Body of pancreas (tissue), 4 donors: ENCODE data around the gene BANP. TPM values are rescaled to one million over a fixed set of nuclear protein-coding genes. Genes with fewer than 3 reads are reported as not detected.
"Not testable (repeated sequence)": the region's sequence is repeated elsewhere in the genome, so short reads cannot be mapped to it uniquely, and the experiment has no call there.

Experiments
- ATAC-seq: fragments of 150-250 bp; one replicate; pipeline ENCODE4 v1.9.1; 2016
- DNase-seq, 4 donors: peaks; one replicate each; pipeline ENCODE4 v3.0.0-alpha.2; 2019
- H3K27ac ChIP-seq, 4 donors: fragments of 200-600 bp; sonication (generic); 1 replicate in 3 of 4; 2 replicates in 1 of 4; pipeline versions ENCODE4 v1.5.1 to v1.6.1; 2016 to 2019; ENCODE audit warnings: mild to moderate bottlenecking in 1 of 4, mixed read lengths in 1 of 4, moderate library complexity in 1 of 4
- H3K27me3 ChIP-seq, 2 donors: fragments of 200-600 bp; sonication (generic); one replicate each; pipeline ENCODE4 v1.6.0; 2016; ENCODE audit warnings: mild to moderate bottlenecking in 1 of 2
- H3K36me3 ChIP-seq, 2 donors: fragments of 200-600 bp; sonication (generic); replicated peaks in 1 of 2; 2 replicates each; pipeline ENCODE4 v1.5.1; 2016; ENCODE audit warnings: low read depth in 2 of 2; ENCODE audit not compliant: insufficient read depth in 1 of 2
- H3K4me1 ChIP-seq: fragments of 200-600 bp; sonication (generic); one replicate; pipeline ENCODE4 v1.6.0; 2016
- H3K4me3 ChIP-seq, 2 donors: fragments of 200-600 bp; sonication (generic); 1 replicate in 1 of 2; 2 replicates in 1 of 2; pipeline ENCODE4 v1.5.1; 2016 to 2019
- H3K9me3 ChIP-seq, 3 donors: fragments of 200-600 bp; sonication (generic); 1 replicate in 2 of 3; 2 replicates in 1 of 3; pipeline ENCODE4 v1.5.1; 2016
- POLR2A ChIP-seq, 3 donors: fragments of 450-650 bp; IDR thresholded peaks; one replicate each; pipeline ENCODE4 v1.6.1; 2016; ENCODE audit warnings: antibody characterized with exemption in 3 of 3, mild to moderate bottlenecking in 2 of 3
- WGBS, 2 donors: methylation state at CpG; one replicate each; pipeline ENCODE4 v1.1.5; 2017; 5-methylcytosine and 5-hydroxymethylcytosine counted together
- intact Hi-C: fragments of 100-400 bp; cut with DNase I; formaldehyde crosslinking; loops from one replicate; pipeline ENCODE4 v1.15.1; 2023
- total RNA-seq, 2 donors: library from RNA; depleted of rRNA; stranded (reverse); fragments of >200 nt; gene quantifications; one replicate each; pipeline ENCODE4 v1.1.0, GENCODE V29; 2016
- TF ChIP-seq, protein P1 (sequence below), 7 experiments: fragments of 450-650 bp in 4 of 7; fragments of 200-600 bp in 3 of 7; sonication (generic) in 3 of 7; IDR thresholded peaks; one replicate each; pipeline ENCODE4 v1.5.1; 2016 to 2019; ENCODE audit warnings: antibody characterized with exemption in 7 of 7

BANP gene
- total RNA-seq, 2 donors from 2014 or later, result 19.1 to 20.2 TPM

- no peaks in the 10 kb centered on the region for H3K4me1 ChIP-seq
- H3K9me3 ChIP-seq, result no peaks in the 10 kb centered on the region
- no peak overlapping the region for H3K27ac ChIP-seq
- WGBS, 2 donors, result 86 to 96% methylated on average over 6 to 12 of the region's 12 CpGs
- ATAC-seq (no peak), DNase-seq (no peak)
- no peaks in the 10 kb centered on the region for H3K36me3 ChIP-seq
- intact Hi-C loops, result no loop called here
- no peak overlapping the region for H3K4me3 ChIP-seq
- TF ChIP-seq, protein P1, sequence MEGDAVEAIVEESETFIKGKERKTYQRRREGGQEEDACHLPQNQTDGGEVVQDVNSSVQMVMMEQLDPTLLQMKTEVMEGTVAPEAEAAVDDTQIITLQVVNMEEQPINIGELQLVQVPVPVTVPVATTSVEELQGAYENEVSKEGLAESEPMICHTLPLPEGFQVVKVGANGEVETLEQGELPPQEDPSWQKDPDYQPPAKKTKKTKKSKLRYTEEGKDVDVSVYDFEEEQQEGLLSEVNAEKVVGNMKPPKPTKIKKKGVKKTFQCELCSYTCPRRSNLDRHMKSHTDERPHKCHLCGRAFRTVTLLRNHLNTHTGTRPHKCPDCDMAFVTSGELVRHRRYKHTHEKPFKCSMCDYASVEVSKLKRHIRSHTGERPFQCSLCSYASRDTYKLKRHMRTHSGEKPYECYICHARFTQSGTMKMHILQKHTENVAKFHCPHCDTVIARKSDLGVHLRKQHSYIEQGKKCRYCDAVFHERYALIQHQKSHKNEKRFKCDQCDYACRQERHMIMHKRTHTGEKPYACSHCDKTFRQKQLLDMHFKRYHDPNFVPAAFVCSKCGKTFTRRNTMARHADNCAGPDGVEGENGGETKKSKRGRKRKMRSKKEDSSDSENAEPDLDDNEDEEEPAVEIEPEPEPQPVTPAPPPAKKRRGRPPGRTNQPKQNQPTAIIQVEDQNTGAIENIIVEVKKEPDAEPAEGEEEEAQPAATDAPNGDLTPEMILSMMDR (IDR thresholded peaks at IDR 0.05), result no peak
- TF ChIP-seq POLR2A (IDR thresholded peaks at IDR 0.05), result no peak
- H3K27me3 ChIP-seq, result no peaks in the 10 kb centered on the region
These were observed 157.5 kb downstream of the BANP start for GRCh38 chr16:88108762-88109161.

DNA sequence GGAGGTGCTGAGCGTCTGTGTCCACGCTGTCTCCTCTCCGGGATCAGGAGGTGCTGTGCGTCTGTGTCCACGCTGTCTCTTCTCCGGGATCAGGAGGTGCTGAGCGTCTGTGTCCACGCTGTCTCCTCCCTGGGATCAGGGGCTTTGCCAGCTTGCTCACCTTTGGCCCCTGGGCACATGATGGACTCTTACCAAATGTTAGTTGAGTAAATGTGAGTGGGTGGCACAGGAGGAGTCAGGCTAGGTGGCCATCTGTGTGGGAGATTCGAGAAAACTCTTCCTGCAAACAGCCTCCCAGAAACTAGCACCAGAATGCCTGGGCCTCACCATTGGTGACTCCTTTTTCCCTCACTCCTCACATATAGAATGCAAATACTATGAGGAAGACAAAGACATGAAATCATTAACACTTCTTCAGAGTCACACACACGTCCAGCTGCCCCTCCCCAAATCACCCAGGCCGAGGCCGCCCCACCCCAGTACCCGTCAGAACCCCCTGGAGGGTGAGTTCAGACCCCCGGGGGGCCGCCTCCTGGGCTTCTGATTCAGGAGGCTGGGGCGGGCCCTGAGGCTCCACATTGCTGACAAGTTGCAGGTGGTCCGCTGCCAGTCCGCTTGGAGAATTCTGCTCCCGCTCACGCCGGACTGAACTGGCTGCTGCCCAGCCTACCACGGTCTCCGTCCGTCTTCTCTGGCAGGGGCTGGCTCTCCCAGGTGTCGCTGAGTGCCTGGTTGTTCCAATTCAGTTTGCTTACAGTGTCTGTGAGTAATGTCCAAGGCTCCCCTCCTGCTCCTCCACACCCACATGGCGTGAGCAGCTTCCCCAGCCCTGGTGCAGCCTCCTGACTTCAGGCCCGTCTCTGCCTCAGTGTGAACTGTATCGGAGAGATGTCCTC is 158.7 kb downstream of the BANP start:
- intact Hi-C loops, H3K4me3 ChIP-seq, H3K27ac ChIP-seq, H3K36me3 ChIP-seq, H3K9me3 ChIP-seq, DNase-seq, H3K27me3 ChIP-seq, H3K4me1 ChIP-seq, ATAC-seq: not testable (repeated sequence)
- 63 to 71% methylated on average over 11 to 24 of the region's 28 CpGs for WGBS, 2 donors

- H3K27me3 ChIP-seq, ATAC-seq, intact Hi-C loops, H3K9me3 ChIP-seq, H3K4me1 ChIP-seq, H3K36me3 ChIP-seq, H3K4me3 ChIP-seq, H3K27ac ChIP-seq, DNase-seq: not testable (repeated sequence)
- whole genome bisulfite sequencing, 2 donors, result 66 to 76% methylated on average over 15 to 21 of the region's 21 CpGs
These were observed 159.8 kb downstream of the BANP start for GRCh38 chr16:88110875-88111494.

DNA sequence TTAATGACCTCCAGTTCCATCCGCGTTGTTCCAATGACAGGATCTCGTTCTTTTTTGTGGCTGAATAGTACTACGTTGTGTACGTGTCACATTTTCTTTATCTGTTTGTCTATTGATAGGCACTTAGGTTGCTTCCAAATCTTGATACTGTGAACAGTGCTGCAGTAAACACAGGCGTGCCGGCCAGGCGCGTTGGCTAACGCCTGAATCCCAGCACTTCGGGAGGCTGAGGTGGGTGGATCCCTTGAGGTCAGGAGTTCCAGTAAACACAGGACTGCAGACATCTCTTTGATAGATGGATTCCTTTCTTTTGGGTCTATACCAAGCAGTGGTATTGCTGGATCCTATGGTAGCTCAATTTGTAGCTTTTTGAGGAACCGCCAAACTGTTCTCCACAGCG is 160.7 kb downstream of the BANP start:
- 41 to 57% methylated on average over 13 of the region's 13 CpGs for WGBS, 2 donors

DNA sequence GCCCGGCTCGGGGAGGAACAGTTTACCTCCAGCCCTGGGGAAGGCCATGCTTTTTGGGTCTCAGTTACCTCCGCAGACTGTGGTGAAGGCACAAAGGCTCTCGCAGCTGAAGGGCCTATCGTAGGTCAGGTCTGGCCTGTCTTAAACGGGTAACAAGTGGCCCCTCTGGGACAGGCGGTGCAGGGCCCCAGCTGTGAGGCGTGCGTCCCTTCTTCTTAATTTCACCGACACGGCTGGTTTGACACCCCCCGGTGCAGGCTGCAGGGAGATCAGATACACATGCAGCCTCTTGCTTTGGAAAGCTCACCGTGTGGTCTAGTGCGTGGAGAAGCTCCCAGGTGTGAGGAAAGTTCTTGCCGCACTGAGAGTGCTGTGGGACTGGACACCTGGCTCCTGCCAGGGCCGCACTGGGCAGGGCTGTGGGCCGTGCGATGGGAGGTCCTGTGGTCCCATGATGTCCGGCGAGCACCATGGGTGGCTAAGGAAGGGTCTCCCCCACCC is 162.4 kb downstream of the BANP start:
- DNase-seq (no peak), ATAC-seq (no peak)
- Histone ChIP-seq H3K27ac (no peak overlapping the region), H3K27me3 (no peaks in the 10 kb centered on the region), H3K4me1 (no peaks in the 10 kb centered on the region), H3K9me3 (no peaks in the 10 kb centered on the region), H3K4me3 (no peak overlapping the region), H3K36me3 (no peaks in the 10 kb centered on the region)
- intact Hi-C loops, result no loop called here
- TF ChIP-seq, protein P1 (IDR thresholded peaks at IDR 0.05), result no peak
- no peak for TF ChIP-seq POLR2A (IDR thresholded peaks at IDR 0.05)
- 74 to 80% methylated on average over 4 to 20 of the region's 20 CpGs for WGBS, 2 donors

More for the DNA sequence above, 160.7 kb downstream of the BANP start:
- intact Hi-C loops, DNase-seq, H3K4me3 ChIP-seq, H3K36me3 ChIP-seq, H3K9me3 ChIP-seq, H3K4me1 ChIP-seq, H3K27ac ChIP-seq, H3K27me3 ChIP-seq, ATAC-seq: not testable (repeated sequence)

GRCh38 chr16:88114541-88115228 is 163.5 kb downstream of the BANP start:
- H3K4me1 ChIP-seq, DNase-seq, H3K36me3 ChIP-seq, ATAC-seq, H3K27ac ChIP-seq, H3K4me3 ChIP-seq, H3K27me3 ChIP-seq, H3K9me3 ChIP-seq, intact Hi-C loops: not testable (repeated sequence)
- WGBS, 2 donors, result 48 to 61% methylated on average over 13 to 21 of the region's 22 CpGs
